HL-60/S4 (cell line): ENCODE measurements around the gene CLEC12A.

Experiments used
- in situ Hi-C: fragments of 300-500 bp; cut with MboI; formaldehyde crosslinking; loops from 2 replicates; pipeline ENCODE4 v1.14.3; 2022; ENCODE audit warnings: low sequenced_read_pairs

Gene CLEC12A

DNA sequence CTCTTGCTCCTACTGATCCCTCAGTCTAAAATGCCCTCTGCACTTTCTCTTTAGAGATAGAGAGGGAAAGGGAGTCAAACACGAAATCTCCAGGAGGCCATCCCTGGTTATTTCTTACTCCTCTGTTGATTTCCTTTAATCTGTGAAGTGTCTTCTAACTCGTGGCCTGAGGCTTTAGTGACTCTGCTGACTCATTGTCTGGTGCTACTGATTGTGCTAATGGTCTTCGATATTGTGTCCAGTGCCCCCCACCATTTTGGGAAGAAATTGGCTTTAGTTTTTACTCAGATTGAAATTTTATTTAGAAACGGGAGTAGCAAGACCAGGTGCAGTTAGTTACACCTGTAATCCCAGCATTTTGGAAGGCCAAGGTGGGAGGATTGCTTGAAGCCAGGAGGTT, 60.1 kb downstream of the CLEC12A start:
- in situ Hi-C loops, result loop anchor here (5.0 kb wide), 1 partner anchor 111 kb away; no protein-coding TSS in a partner anchor

DNA sequence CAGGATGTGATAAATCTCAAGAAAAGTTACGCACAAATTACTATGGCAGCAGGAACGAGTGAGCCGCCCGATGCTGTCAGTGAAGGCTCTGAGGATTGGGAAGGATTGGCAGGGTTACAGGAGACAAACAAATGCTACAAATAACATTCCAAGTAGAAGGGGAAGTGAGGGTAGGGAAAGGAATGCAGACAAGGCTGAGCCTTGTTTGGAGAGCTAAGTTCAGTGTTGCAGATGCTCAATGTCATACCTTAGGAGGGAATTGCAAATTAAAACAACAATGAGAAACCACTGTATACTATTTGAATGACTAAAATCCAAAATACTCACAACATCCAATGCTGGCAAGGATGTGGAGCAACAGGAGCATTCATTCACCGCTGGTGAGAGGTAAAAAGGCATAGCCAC, 60.6 kb downstream of the CLEC12A start:
- in situ Hi-C loops, result loop anchor here (5.0 kb wide), 1 partner anchor 111 kb away; no protein-coding TSS in a partner anchor

DNA sequence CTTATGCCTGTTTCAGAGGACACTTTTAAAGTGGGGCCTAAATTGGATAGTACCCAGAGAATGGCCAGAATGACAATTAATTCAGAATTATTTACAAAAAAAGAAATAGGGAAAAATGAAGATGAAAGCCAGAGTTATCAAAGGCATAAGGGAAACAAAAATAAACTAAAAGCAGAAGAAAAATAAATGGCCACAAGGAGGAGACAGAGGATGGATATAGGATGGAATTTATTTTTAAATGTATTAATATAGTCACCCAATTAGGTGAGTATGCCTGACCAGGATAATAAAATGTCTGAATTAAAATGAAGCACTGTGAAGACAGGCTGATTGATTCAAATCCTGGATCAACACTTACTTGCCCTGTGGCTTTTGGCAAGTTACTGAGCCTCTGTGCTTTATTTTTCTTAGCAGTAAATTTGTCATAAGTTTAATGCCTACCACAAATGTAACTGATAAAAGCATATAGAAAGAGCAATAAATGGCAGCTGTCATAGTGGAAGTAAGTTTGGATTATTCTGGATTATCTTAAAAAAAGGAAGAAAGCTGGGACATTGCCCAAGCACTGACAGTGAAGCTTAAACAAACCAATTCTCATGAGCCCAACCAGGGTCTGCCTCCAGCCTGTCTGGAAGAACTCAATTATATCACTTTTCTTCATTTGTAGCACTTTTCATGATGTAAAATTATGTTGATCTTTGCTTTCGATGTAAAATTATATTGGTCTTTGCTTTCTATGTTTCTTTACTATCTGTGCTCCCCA, 62.8 kb downstream of the CLEC12A start:
- in situ Hi-C loops, result loop anchor here (5.0 kb wide), 1 partner anchor 108 kb away; no protein-coding TSS in a partner anchor
